HG03280 (cell line): Measurements from ENCODE around the gene CDH23.
A peak's percentile ranks its signal among the peaks of the same experiment; 100 is the strongest.

Experiments
- ATAC-seq: cut with Tn5 transposase; IDR thresholded peaks from one replicate; pipeline ENCODE4 v1.9.1; 2021; ENCODE audit warnings: mild to moderate bottlenecking, moderate library complexity; ENCODE audit not compliant: unreplicated experiment

The CDH23 gene

GRCh38 chr10:71851465-71852095 is 454.9 kb downstream of the CDH23 start:
- ATAC-seq = peak; percentile 10

GRCh38 chr10:71852355-71852937 is 455.7 kb downstream of the CDH23 start:
- ATAC-seq = no peak

DNA sequence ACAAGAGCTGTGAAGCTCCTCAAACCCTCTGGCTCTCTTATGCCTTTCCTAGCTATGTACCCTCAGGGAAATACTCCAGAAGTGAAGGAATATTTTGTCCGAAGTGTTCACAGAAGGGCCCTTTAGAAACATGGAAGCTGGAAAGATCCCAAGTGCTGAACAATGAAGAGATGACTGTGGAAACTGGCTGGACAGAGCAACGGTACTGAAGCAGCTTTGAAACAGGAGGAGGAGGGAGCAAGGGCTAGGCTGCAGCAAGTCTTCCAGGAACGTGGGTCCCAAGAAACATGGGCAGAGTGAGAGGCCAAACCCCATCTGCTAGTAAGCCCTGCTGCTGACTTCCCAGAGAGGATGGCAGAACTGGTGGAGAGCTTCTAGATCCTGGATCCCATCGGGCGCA is 457.3 kb downstream of the CDH23 start:
- ATAC-seq = no peak

- no peak for ATAC-seq
Observed at GRCh38 chr10:71856619-71857018, 459.9 kb downstream of the CDH23 start.

DNA sequence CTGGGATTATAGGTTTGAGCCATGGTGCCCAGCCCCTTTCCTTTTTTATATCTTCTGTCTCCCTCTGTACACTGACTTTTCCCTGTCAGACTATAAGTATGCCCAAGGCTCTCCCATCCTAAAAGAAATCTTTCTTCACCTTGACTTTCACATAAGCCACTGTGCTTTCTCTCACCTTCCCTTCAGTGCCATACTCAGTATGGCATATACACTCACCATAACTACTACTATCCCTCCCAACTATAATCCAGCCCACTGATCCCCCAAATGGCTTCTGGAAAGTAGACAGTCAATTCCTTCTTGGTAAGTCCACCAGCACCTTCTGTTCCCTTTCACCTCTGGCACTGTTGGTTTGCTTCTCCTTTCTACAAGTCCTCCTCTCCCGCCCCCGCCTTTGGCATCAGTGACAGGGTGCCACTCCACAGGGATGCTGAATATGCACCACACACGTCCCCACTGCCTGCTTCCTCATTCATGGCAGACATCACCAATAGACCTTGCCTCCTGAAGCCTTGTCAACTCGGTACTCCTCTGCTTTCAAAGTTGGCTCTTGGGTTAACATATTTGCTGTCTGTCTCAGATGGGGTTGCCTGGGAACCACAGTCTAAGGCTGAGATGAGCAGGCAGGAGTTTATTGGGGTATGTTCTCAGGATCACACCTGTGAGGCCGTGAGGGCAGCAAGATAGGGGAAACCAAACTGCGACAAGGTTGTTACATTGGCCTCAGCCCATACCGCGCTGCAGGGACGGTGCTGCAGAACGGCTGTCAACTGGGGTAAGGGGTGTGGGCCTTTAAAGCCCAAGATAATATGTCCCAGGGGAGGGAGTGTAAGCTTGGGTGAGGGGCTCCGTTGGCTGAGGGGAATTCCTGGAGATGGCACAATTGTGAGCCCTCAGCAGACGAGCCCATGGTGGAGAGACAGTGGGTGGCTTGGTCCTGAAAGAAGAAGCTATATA is 461.5 kb downstream of the CDH23 start:
- ATAC-seq = no peak

DNA sequence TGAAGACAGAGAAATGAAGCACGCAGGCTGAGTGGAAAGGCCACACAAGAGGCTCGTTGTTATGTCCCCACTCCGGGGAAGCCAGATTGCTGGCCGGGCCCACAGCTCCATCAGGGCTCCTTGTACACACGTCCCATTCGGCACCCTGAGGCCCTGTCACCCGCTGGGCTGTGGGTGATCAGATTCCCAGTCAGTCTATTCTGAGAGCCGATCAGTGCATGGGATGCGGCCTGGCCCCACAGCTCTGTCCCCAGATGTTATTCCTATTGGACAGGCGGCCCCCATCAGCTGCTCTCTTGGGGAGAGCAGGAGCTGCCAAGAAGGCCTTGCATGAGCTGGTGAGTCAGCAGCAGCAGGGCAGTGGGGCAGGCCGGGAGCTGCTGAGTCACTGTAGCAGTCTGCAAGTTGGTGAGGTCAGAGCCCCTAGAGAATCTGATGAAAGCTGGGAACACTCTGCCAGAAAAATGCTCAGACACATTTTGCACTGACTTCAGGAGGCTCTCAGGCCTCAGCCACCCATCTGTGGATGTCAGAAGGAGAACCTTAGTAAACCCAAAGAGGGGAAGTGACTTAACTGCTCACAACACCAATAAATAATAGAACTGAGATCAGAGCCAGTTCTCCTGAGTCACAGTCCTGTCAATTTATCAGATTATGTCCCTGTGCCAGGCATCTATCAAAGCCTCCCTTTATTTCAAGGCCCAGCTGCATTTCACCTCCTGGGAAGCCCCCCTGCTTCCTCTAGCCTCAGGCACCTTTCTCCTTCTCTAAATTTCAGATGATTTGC is 463.7 kb downstream of the CDH23 start:
- no peak for ATAC-seq

DNA sequence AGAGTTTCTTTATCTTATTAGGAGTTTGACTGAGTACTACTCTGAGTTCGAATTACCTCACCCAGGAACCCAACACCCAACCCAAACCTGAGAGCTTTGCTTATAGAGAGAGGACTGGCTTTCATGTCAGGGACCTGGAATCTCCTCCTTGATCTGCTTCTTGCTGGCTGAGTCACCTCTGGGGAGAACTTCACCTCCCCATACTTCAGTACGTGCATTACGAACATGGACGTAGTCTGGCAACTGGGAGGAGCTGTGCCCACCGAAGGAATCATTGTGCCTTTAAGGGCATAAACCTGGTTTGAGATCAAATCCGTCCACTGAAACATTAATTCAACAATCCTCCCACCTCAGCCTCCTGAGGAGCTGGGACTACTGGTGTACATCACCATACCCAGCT is 466.5 kb downstream of the CDH23 start:
- no peak for ATAC-seq

GRCh38 chr10:71864911-71865361 is 468.2 kb downstream of the CDH23 start:
- ATAC-seq = no peak
